Measurements from ENCODE around the gene TENM4. TPM values are rescaled to one million over a fixed set of nuclear protein-coding genes. Genes with fewer than 3 reads are reported as not detected.

The TENM4 gene
- total RNA-seq, 4 donors from 2014 or later: 5.5 to 12.3 (median 8.9) TPM

GRCh38 chr11:78957476-78958245, 483.2 kb downstream of the TENM4 start:
- H3K9me3 ChIP-seq: no peaks in the 10 kb centered on the region
- no peak for ATAC-seq
- peaks cover 12% of the 10 kb centered on the region for H3K27me3 ChIP-seq
- no peaks in the 10 kb centered on the region for H3K36me3 ChIP-seq
- 59 to 85% methylated on average over 5 of the region's 5 CpGs for WGBS, 2 donors (ENCODE audit: low coverage in 1 of 2)
- TF ChIP-seq POLR2AphosphoS5 (IDR thresholded peaks at IDR 0.05) (no peak), CTCF (IDR thresholded peaks at IDR 0.05) (no peak), EP300 (IDR thresholded peaks at IDR 0.05) (no peak), POLR2A (IDR thresholded peaks at IDR 0.05) (no peak)
- H3K27ac ChIP-seq: no peak overlapping the region
- H3K4me1 ChIP-seq: peaks cover 0 to 15% (median 4%) of the 10 kb centered on the region in 3 donors
- H3K4me3 ChIP-seq: no peak overlapping the region

- Histone ChIP-seq H3K27ac (no peak overlapping the region), H3K27me3 (no peaks in the 10 kb centered on the region), H3K9me3 (no peaks in the 10 kb centered on the region), H3K36me3 (no peaks in the 10 kb centered on the region), H3K4me3 (no peak overlapping the region), H3K4me1 (no peaks in the 10 kb centered on the region)
- WGBS, 2 donors (ENCODE audit: low coverage in 1 of 2): 90% methylated on average over 2 to 3 of the region's 3 CpGs
- ATAC-seq: no peak
- TF ChIP-seq POLR2AphosphoS5 (IDR thresholded peaks at IDR 0.05) (no peak), POLR2A (IDR thresholded peaks at IDR 0.05) (no peak), EP300 (IDR thresholded peaks at IDR 0.05) (no peak), CTCF (IDR thresholded peaks at IDR 0.05) (no peak)
Measured at GRCh38 chr11:78954696-78955095, 486.1 kb downstream of the TENM4 start.

- ATAC-seq: no peak
- H3K27me3 ChIP-seq: no peaks in the 10 kb centered on the region
- H3K4me3 ChIP-seq: no peak overlapping the region
- H3K9me3 ChIP-seq: no peaks in the 10 kb centered on the region
- H3K4me1 ChIP-seq: no peaks in the 10 kb centered on the region
- H3K36me3 ChIP-seq: no peaks in the 10 kb centered on the region
- WGBS, 2 donors (ENCODE audit: low coverage in 1 of 2): 68 to 74% methylated on average over 2 of the region's 2 CpGs
- no peak overlapping the region for H3K27ac ChIP-seq
- TF ChIP-seq EP300 (IDR thresholded peaks at IDR 0.05): no peak
- TF ChIP-seq CTCF (IDR thresholded peaks at IDR 0.05): no peak
Measured at GRCh38 chr11:78954261-78954660, 486.6 kb downstream of the TENM4 start.

- H3K27ac ChIP-seq: no peak overlapping the region
- no peaks in the 10 kb centered on the region for H3K36me3 ChIP-seq
- WGBS, 2 donors (ENCODE audit: low coverage in 1 of 2): 30 to 41% methylated on average over 3 to 4 of the region's 4 CpGs
- no peaks in the 10 kb centered on the region for H3K9me3 ChIP-seq
- no peak for ATAC-seq
- TF ChIP-seq CTCF (IDR thresholded peaks at IDR 0.05) (no peak), EP300 (IDR thresholded peaks at IDR 0.05) (no peak), POLR2AphosphoS5 (IDR thresholded peaks at IDR 0.05) (no peak), POLR2A (IDR thresholded peaks at IDR 0.05) (no peak)
- H3K4me1 ChIP-seq: no peaks in the 10 kb centered on the region
- H3K4me3 ChIP-seq: no peak overlapping the region
- H3K27me3 ChIP-seq: no peaks in the 10 kb centered on the region
Measured at GRCh38 chr11:78952890-78953289, 487.9 kb downstream of the TENM4 start.

GRCh38 chr11:78952175-78952574, 488.7 kb downstream of the TENM4 start:
- H3K4me3 ChIP-seq: no peak overlapping the region
- no peaks in the 10 kb centered on the region for H3K36me3 ChIP-seq
- no peak for TF ChIP-seq POLR2A (IDR thresholded peaks at IDR 0.05)
- TF ChIP-seq EP300 (IDR thresholded peaks at IDR 0.05): no peak
- TF ChIP-seq POLR2AphosphoS5 (IDR thresholded peaks at IDR 0.05): no peak
- TF ChIP-seq CTCF (IDR thresholded peaks at IDR 0.05): no peak
- 70 to 85% methylated on average over 2 to 5 of the region's 7 CpGs for WGBS, 2 donors (ENCODE audit: low coverage in 1 of 2)
- H3K9me3 ChIP-seq: no peaks in the 10 kb centered on the region
- no peak overlapping the region for H3K27ac ChIP-seq
- H3K27me3 ChIP-seq: no peaks in the 10 kb centered on the region
- no peak for ATAC-seq
- no peaks in the 10 kb centered on the region for H3K4me1 ChIP-seq
